GM12878 (cell line): ENCODE data around the gene SLX4IP. TPM values are rescaled to one million over a fixed set of nuclear protein-coding genes. Genes with fewer than 3 reads are reported as not detected.

ENCODE experiments used
- ATAC-seq: fragments of 200-7000 bp; cut with Tn5 transposase; 3 replicates; pipeline ENCODE4 v1.9.1; 2020; ENCODE audit warnings: mild to moderate bottlenecking, moderate library complexity
- BruUV-seq: library from RNA; stranded (reverse); fragments of 400-500 nt; replicated peaks from 2 replicates; lab custom pipeline; 2021; lab: Mats Ljungman, UMichigan
- CTCF ChIA-PET: fragments of 300-600 bp; sonication (Branson Sonifier 250); formaldehyde crosslinking; extraction: SDS; loops from one replicate; lab custom pipeline; 2021; ENCODE audit warnings: inconsistent platforms; lab: Yijun Ruan, JAX
- POLR2A ChIA-PET: fragments of 350-600 bp; formaldehyde crosslinking; extraction: SDS; loops from one replicate; lab custom pipeline; 2021; ENCODE audit warnings: inconsistent platforms; lab: Charles Lee
- RAD21 ChIA-PET: fragments of 300-600 bp; sonication (Branson Sonifier 250); formaldehyde crosslinking; loops from one replicate; lab custom pipeline; 2023; ENCODE audit warnings: antibody characterized with exemption; ENCODE audit not compliant: unreplicated experiment; lab: Charles Lee
- SMC1A ChIA-PET: fragments of 300-600 bp; sonication (Branson Sonifier 250); formaldehyde crosslinking; loops from one replicate; lab custom pipeline; 2023; ENCODE audit not compliant: unreplicated experiment, uncharacterized antibody; lab: Charles Lee
- DNase-seq: peaks from one replicate; pipeline ENCODE4 v3.0.0-alpha.2; 2011; ENCODE audit warnings: low read depth, low spot score
- FAIRE-seq: peaks from 3 replicates; lab custom pipeline; 2011; peaks lifted over from hg19 to GRCh38; lab: Jason Lieb, UNC
- H2AFZ ChIP-seq: 2 replicates; pipeline ENCODE4 v1.6.0; 2011; ENCODE audit warnings: low read depth, low read length, control low read depth; ENCODE audit not compliant: control insufficient read depth
- H3K27ac ChIP-seq: 2 replicates; pipeline ENCODE4 v1.5.1; 2011; ENCODE audit warnings: control low read depth; ENCODE audit not compliant: control insufficient read depth, insufficient read depth
- H3K27me3 ChIP-seq, 2 experiments: replicated peaks in 1 of 2; 2 replicates each; pipeline versions ENCODE4 v1.6.0 to v1.6.1; 2011; ENCODE audit warnings: low read length in 1 of 2; ENCODE audit not compliant: control insufficient read depth in 2 of 2, insufficient read depth in 2 of 2
- H3K36me3 ChIP-seq, 2 experiments: 2 replicates each; pipeline ENCODE4 v1.5.1; 2011; ENCODE audit warnings: low read length in 1 of 2; ENCODE audit not compliant: control insufficient read depth in 2 of 2, insufficient read depth in 2 of 2
- H3K4me1 ChIP-seq: 2 replicates; pipeline ENCODE4 v1.6.1; 2011; ENCODE audit warnings: mild to moderate bottlenecking, low read length, moderate library complexity, mixed read lengths; ENCODE audit not compliant: control insufficient read depth, insufficient read depth
- H3K4me2 ChIP-seq: 2 replicates; pipeline ENCODE4 v1.6.0; 2011; ENCODE audit warnings: control low read depth; ENCODE audit not compliant: control insufficient read depth, insufficient read depth
- H3K4me3 ChIP-seq: fragments of 200-600 bp; sonication (generic); 2 replicates; pipeline ENCODE4 v1.5.1; 2016
- H3K79me2 ChIP-seq: 2 replicates; pipeline ENCODE4 v1.6.0; 2011; ENCODE audit warnings: low read length; ENCODE audit not compliant: control insufficient read depth, insufficient read depth
- H3K9ac ChIP-seq: 2 replicates; pipeline ENCODE4 v1.8.0; 2011; ENCODE audit warnings: low read length, control low read depth, mixed read lengths; ENCODE audit not compliant: control insufficient read depth, insufficient read depth
- H3K9me3 ChIP-seq: replicated peaks from 3 replicates; pipeline ENCODE4 v1.5.1; 2011; ENCODE audit warnings: mild to moderate bottlenecking, low read length; ENCODE audit not compliant: control insufficient read depth, insufficient read depth
- H4K20me1 ChIP-seq: 2 replicates; pipeline ENCODE4 v1.6.0; 2011; ENCODE audit not compliant: control insufficient read depth, insufficient read depth
- CBFB ChIP-seq: IDR thresholded peaks from 2 replicates; pipeline ENCODE4 v1.6.1; 2016; ENCODE audit warnings: antibody characterized with exemption, low read depth
- CHD2 ChIP-seq: IDR thresholded peaks from 2 replicates; pipeline ENCODE4 v1.6.1; 2011; ENCODE audit warnings: low read depth, low read length, improper control_type of control experiment, borderline replicate concordance
- ETV6 ChIP-seq, 2 experiments: fragments of 450-650 bp in 1 of 2; IDR thresholded peaks in 1 of 2; conservative IDR thresholded peaks in 1 of 2; 2 replicates each; pipeline ENCODE4 v1.6.1; 2014; ENCODE audit warnings: antibody characterized with exemption in 1 of 2, borderline replicate concordance in 1 of 2, low read depth in 1 of 2, mild to moderate bottlenecking in 1 of 2, moderate library complexity in 1 of 2
- GABPA ChIP-seq: IDR thresholded peaks from 2 replicates; pipeline ENCODE4 v1.6.1; 2014; ENCODE audit warnings: antibody characterized with exemption, low read depth, mild to moderate bottlenecking, inconsistent platforms
- JUNB ChIP-seq: IDR thresholded peaks from 2 replicates; pipeline ENCODE4 v1.6.1; 2016; ENCODE audit warnings: antibody characterized with exemption, mild to moderate bottlenecking
- MTA3 ChIP-seq: IDR thresholded peaks from 2 replicates; pipeline ENCODE4 v1.6.1; 2012; ENCODE audit warnings: low read length, inconsistent platforms, borderline replicate concordance
- MYC ChIP-seq: IDR thresholded peaks from 2 replicates; pipeline ENCODE4 v1.6.1; 2011; ENCODE audit warnings: mild to moderate bottlenecking, low read length, moderate library complexity, inconsistent platforms; ENCODE audit not compliant: insufficient read depth, insufficient replicate concordance, insufficient read length, severe bottlenecking
- PAX8 ChIP-seq: fragments of 450-650 bp; IDR thresholded peaks from 2 replicates; pipeline ENCODE4 v1.6.1; 2017; ENCODE audit warnings: mild to moderate bottlenecking, moderate library complexity
- POLR2A ChIP-seq: IDR thresholded peaks from 2 replicates; pipeline ENCODE4 v1.6.1; 2011; ENCODE audit warnings: low read depth, mild to moderate bottlenecking, low read length
- RAD51 ChIP-seq: fragments of 450-650 bp; IDR thresholded peaks from 2 replicates; pipeline ENCODE4 v1.6.1; 2016; ENCODE audit warnings: moderate library complexity, mild to moderate bottlenecking, inconsistent platforms
- SMC3 ChIP-seq: IDR thresholded peaks from 2 replicates; pipeline ENCODE4 v1.6.1; 2011; ENCODE audit warnings: low read length, improper control_type of control experiment, borderline replicate concordance
- ZNF384 ChIP-seq: IDR thresholded peaks from 2 replicates; pipeline ENCODE4 v1.6.1; 2012; ENCODE audit warnings: low read depth, mild to moderate bottlenecking, low read length, improper control_type of control experiment, borderline replicate concordance
- ZNF622 ChIP-seq: fragments of 450-650 bp; IDR thresholded peaks from 2 replicates; pipeline ENCODE4 v1.6.1; 2017; ENCODE audit warnings: mild to moderate bottlenecking, inconsistent platforms
- ZSCAN29 ChIP-seq: fragments of 450-650 bp; IDR thresholded peaks from 2 replicates; pipeline ENCODE4 v1.6.1; 2017; ENCODE audit warnings: mild to moderate bottlenecking, moderate library complexity
- WGBS: methylation state at CpG from one replicate; pipeline ENCODE4 v1.1.6; 2016; ENCODE audit warnings: low lambda C conversion rate; ENCODE audit not compliant: insufficient replicate concordance, insufficient coverage; ENCODE audit errors: missing lambda C conversion rate; 5-methylcytosine and 5-hydroxymethylcytosine counted together
- in situ Hi-C: fragments of 300-500 bp; cut with MboI; formaldehyde crosslinking; loops from 9 replicates; pipeline ENCODE4 v1.14.3; 2018; ENCODE audit warnings: mixed read lengths
- intact Hi-C: fragments of 100-400 bp; cut with micrococcal nuclease; formaldehyde crosslinking; loops from one replicate; pipeline ENCODE4 v1.14.2; 2022; ENCODE audit not compliant: unreplicated experiment
- polyA plus RNA-seq, 11 experiments: library from polyadenylated mRNA; depleted of rRNA in 4 of 11; unstranded in 6 of 11; stranded (reverse) in 5 of 11; fragments of >200 nt; fragmentation: Nextera tagmentation in 4 of 11; fragmentation: Illumina TruSeq in 1 of 11; extraction: Ambion mirVana in 4 of 11; extraction: Trizol in 1 of 11; gene quantifications; 1 replicate in 1 of 11; 2 replicates in 10 of 11; pipeline versions ENCODE4 v1.2.1 to v1.2.3, GENCODE V29; 2011 to 2016; ENCODE audit warnings: inconsistent platforms in 2 of 11, missing spikeins in 2 of 11, low read depth in 1 of 11
- total RNA-seq, 4 experiments: library from RNA; depleted of rRNA in 3 of 4; stranded (reverse); fragments of >200 nt in 3 of 4; fragmentation: Illumina TruSeq in 1 of 4; extraction: Trizol in 1 of 4; gene quantifications; 2 replicates each; pipeline versions ENCODE4 v1.2.1 to v1.2.3, GENCODE V29; 2013 to 2021
- TF ChIP-seq, protein P1 (sequence below): fragments of 150-350 bp; IDR thresholded peaks from 2 replicates; pipeline ENCODE4 v1.6.1; 2014; ENCODE audit warnings: mild to moderate bottlenecking, low read depth, low read length
- TF ChIP-seq, protein P2 (sequence below): fragments of 450-650 bp; IDR thresholded peaks from 2 replicates; pipeline ENCODE4 v1.6.1; 2017; ENCODE audit warnings: mild to moderate bottlenecking, low read depth, inconsistent platforms; ENCODE audit not compliant: poor library complexity, severe bottlenecking

The SLX4IP gene
- total and polyA plus RNA-seq, 10 of the 15 experiments (the other 5 are each of a cell fraction or from before 2014, with no cell fraction given): 2.2 to 11.0 (median 6.3) TPM

- peak; percentile 78 for ATAC-seq
- TF ChIP-seq, protein P1, sequence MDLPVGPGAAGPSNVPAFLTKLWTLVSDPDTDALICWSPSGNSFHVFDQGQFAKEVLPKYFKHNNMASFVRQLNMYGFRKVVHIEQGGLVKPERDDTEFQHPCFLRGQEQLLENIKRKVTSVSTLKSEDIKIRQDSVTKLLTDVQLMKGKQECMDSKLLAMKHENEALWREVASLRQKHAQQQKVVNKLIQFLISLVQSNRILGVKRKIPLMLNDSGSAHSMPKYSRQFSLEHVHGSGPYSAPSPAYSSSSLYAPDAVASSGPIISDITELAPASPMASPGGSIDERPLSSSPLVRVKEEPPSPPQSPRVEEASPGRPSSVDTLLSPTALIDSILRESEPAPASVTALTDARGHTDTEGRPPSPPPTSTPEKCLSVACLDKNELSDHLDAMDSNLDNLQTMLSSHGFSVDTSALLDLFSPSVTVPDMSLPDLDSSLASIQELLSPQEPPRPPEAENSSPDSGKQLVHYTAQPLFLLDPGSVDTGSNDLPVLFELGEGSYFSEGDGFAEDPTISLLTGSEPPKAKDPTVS: peak; percentile 91
- no peak for TF ChIP-seq ZNF622
- TF ChIP-seq RAD51: no peak
- no peak; the same call in 1 of the 2 replicates for TF ChIP-seq SMC3
- no peak for TF ChIP-seq MYC
- TF ChIP-seq JUNB: no peak; the same call in 1 of the 2 replicates
- no peak for TF ChIP-seq MTA3
- peak; percentile 92 for TF ChIP-seq ZNF384
- no peak for TF ChIP-seq ZSCAN29
- TF ChIP-seq ETV6 (conservative IDR thresholded peaks at IDR 0.05 in 1 of 2, IDR thresholded peaks at IDR 0.05 in 1 of 2; ENCODE audit: borderline replicate concordance in 1 of 2, low read depth in 1 of 2): no peak
- no peak for TF ChIP-seq PAX8
- no peak for TF ChIP-seq CBFB
- TF ChIP-seq, protein P2, sequence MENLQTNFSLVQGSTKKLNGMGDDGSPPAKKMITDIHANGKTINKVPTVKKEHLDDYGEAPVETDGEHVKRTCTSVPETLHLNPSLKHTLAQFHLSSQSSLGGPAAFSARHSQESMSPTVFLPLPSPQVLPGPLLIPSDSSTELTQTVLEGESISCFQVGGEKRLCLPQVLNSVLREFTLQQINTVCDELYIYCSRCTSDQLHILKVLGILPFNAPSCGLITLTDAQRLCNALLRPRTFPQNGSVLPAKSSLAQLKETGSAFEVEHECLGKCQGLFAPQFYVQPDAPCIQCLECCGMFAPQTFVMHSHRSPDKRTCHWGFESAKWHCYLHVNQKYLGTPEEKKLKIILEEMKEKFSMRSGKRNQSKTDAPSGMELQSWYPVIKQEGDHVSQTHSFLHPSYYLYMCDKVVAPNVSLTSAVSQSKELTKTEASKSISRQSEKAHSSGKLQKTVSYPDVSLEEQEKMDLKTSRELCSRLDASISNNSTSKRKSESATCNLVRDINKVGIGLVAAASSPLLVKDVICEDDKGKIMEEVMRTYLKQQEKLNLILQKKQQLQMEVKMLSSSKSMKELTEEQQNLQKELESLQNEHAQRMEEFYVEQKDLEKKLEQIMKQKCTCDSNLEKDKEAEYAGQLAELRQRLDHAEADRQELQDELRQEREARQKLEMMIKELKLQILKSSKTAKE: no peak
- TF ChIP-seq CHD2: 0 out of 2 replicates have a peak, but pooled peaks have one; percentile 49
- no peak for TF ChIP-seq POLR2A
- no peak for TF ChIP-seq GABPA
Measured at GRCh38 chr20:10551732-10552724, 116.9 kb downstream of the SLX4IP start.

More at GRCh38 chr20:10551732-10552724, 116.9 kb downstream of the SLX4IP start:
- ChIA-PET CTCF (interaction anchor here (0.6 to 3.8 kb wide), 35 partner anchors 9 to 995 kb away, joined by 3 to 27 read pairs (median 4); partner anchors contain the start of gene MKKS), POLR2A (interaction anchor here (0.6 to 1.6 kb wide), 10 partner anchors 39 to 667 kb away, joined by 3 to 10 read pairs (median 4); partner anchors contain the start of gene SLX4IP), SMC1A (interaction anchor here (0.6 to 3.3 kb wide), 37 partner anchors 15 to 991 kb away, joined by 3 to 19 read pairs (median 4); partner anchors contain the start of gene MKKS), RAD21 (interaction anchor here (0.6 to 2.5 kb wide), 36 partner anchors 9 to 994 kb away, joined by 3 to 23 read pairs (median 4); partner anchors contain the start of genes JAG1 and MKKS)
- Histone ChIP-seq H3K4me3 (no peak overlapping the region), H3K79me2 (no peaks in the 10 kb centered on the region; the same call in 1 of the 2 replicates), H2AFZ (no peak overlapping the region), H4K20me1 (no peaks in the 10 kb centered on the region), H3K9me3 (no peaks in the 10 kb centered on the region), H3K9ac (no peak overlapping the region), H3K4me1 (peaks cover 26% of the 10 kb centered on the region), H3K27ac (peak overlapping the region; percentile 11), H3K36me3 (no peaks in the 10 kb centered on the region), H3K4me2 (peak overlapping the region; percentile 22; the same call in 1 of the 2 replicates), H3K27me3 (no peaks in the 10 kb centered on the region)
- intact Hi-C loops (loop anchor here (2.0 to 10.0 kb wide), 8 partner anchors 85 to 993 kb away; partner anchors contain the start of genes MKKS and SLX4IP), in situ Hi-C loops (loop anchor here (5.0 to 10.0 kb wide), 3 partner anchors 653 to 990 kb away; no protein-coding TSS in a partner anchor)
- WGBS: 71% methylated on average over 8 of the region's 8 CpGs
- FAIRE-seq: no peak
- no TSS peak for BruUV-seq
- no peak for DNase-seq
